H1 (cell line): Measurements from ENCODE around the gene CORO1C. TPM values are rescaled to one million over a fixed set of nuclear protein-coding genes. Genes with fewer than 3 reads are reported as not detected.

Source experiments
- CTCF ChIA-PET: fragments of 300-600 bp; sonication (Branson Sonifier 250); formaldehyde crosslinking; loops from one replicate; lab custom pipeline; 2021; ENCODE audit not compliant: partially characterized antibody; lab: Charles Lee
- POLR2A ChIA-PET: fragments of 300-600 bp; sonication (Branson Sonifier 250); formaldehyde crosslinking; loops from one replicate; lab custom pipeline; 2021; ENCODE audit warnings: inconsistent platforms; ENCODE audit not compliant: partially characterized antibody; lab: Charles Lee
- DNase-seq, 2 experiments: peaks; one replicate each; pipeline versions ENCODE4 v3.0.0 to v3.0.0-alpha.2; 2010 to 2022; ENCODE audit warnings: low spot score in 2 of 2, low read depth in 1 of 2, mixed read lengths in 1 of 2
- FAIRE-seq: peaks from 2 replicates; lab custom pipeline; 2011; peaks lifted over from hg19 to GRCh38; lab: Jason Lieb, UNC
- H2AFZ ChIP-seq: 2 replicates; pipeline ENCODE4 v1.8.1; 2012; ENCODE audit warnings: low read length, inconsistent platforms
- H2AK5ac ChIP-seq: 2 replicates; pipeline ENCODE4 v1.6.1; 2013; ENCODE audit warnings: low read depth, low read length
- H2BK120ac ChIP-seq: replicated peaks from 2 replicates; pipeline ENCODE3; 2013; ENCODE audit warnings: low read depth, low read length, inconsistent platforms
- H2BK12ac ChIP-seq: 2 replicates; pipeline ENCODE4 v1.6.1; 2013; ENCODE audit warnings: low read depth, low read length
- H2BK15ac ChIP-seq: 2 replicates; pipeline ENCODE4 v1.6.1; 2013; ENCODE audit warnings: low read length
- H2BK20ac ChIP-seq: 2 replicates; pipeline ENCODE4 v1.6.1; 2013; ENCODE audit warnings: low read length
- H2BK5ac ChIP-seq: 2 replicates; pipeline ENCODE4 v1.6.1; 2013; ENCODE audit warnings: low read depth, low read length
- H3K14ac ChIP-seq: 2 replicates; pipeline ENCODE4 v1.6.1; 2013; ENCODE audit warnings: inconsistent platforms; ENCODE audit not compliant: insufficient read length
- H3K18ac ChIP-seq: 2 replicates; pipeline ENCODE4 v1.6.1; 2013; ENCODE audit warnings: low read length; ENCODE audit errors: extremely low read depth
- H3K23ac ChIP-seq: 2 replicates; pipeline ENCODE4 v1.6.1; 2013; ENCODE audit warnings: inconsistent platforms; ENCODE audit not compliant: insufficient read length
- H3K23me2 ChIP-seq: 2 replicates; pipeline ENCODE4 v1.6.1; 2013; ENCODE audit warnings: low read depth, low read length
- H3K27ac ChIP-seq: 2 replicates; pipeline ENCODE4 v1.6.1; 2011; ENCODE audit warnings: low read depth, low read length, inconsistent platforms
- H3K27me3 ChIP-seq, 4 experiments: replicated peaks in 1 of 4; 1 replicate in 1 of 4; 2 replicates in 3 of 4; pipeline versions ENCODE4 v1.6.1 to v1.8.1; 2011 to 2013; ENCODE audit warnings: low read length in 3 of 4, mild to moderate bottlenecking in 3 of 4, inconsistent platforms in 2 of 4, mixed read lengths in 2 of 4, moderate library complexity in 1 of 4; ENCODE audit not compliant: control insufficient read depth in 3 of 4, insufficient read depth in 3 of 4; ENCODE audit errors: extremely low read depth in 1 of 4
- H3K36me3 ChIP-seq, 4 experiments: 2 replicates each; pipeline versions ENCODE4 v1.6.1 to v1.8.1; 2011 to 2013; ENCODE audit warnings: mild to moderate bottlenecking in 4 of 4, low read length in 3 of 4, moderate library complexity in 2 of 4, control low read depth in 1 of 4, inconsistent platforms in 1 of 4; ENCODE audit not compliant: insufficient read depth in 4 of 4, control insufficient read depth in 2 of 4
- H3K4ac ChIP-seq: replicated peaks from 2 replicates; pipeline ENCODE3; 2013; ENCODE audit warnings: low read length, low read depth, mixed read lengths, inconsistent platforms; ENCODE audit not compliant: insufficient read length
- H3K4me1 ChIP-seq, 4 experiments: replicated peaks in 1 of 4; 1 replicate in 1 of 4; 2 replicates in 3 of 4; pipeline versions ENCODE4 v1.6.1 to v1.8.1; 2011 to 2013; ENCODE audit warnings: low read length in 3 of 4, inconsistent platforms in 2 of 4, mixed read lengths in 1 of 4; ENCODE audit not compliant: insufficient read depth in 4 of 4, control insufficient read depth in 3 of 4
- H3K4me2 ChIP-seq, 2 experiments: 2 replicates each; pipeline versions ENCODE4 v1.6.1 to v1.8.1; 2011 to 2013; ENCODE audit warnings: low read depth in 2 of 2, low read length in 2 of 2, control low read depth in 1 of 2, inconsistent platforms in 1 of 2, mild to moderate bottlenecking in 1 of 2; ENCODE audit not compliant: insufficient read depth in 1 of 2
- H3K4me3 ChIP-seq, 4 experiments: fragments of 200-600, 300-600 bp in 1 of 4; sonication (generic), shearing (Covaris generic), sonication (Bioruptor Twin) in 1 of 4; 2 replicates each; pipeline versions ENCODE4 v1.5.1 to v1.8.1; 2011 to 2016; ENCODE audit warnings: low read length in 4 of 4, low read depth in 3 of 4, control low read depth in 2 of 4, inconsistent platforms in 2 of 4, mild to moderate bottlenecking in 2 of 4, mixed read lengths in 1 of 4, moderate library complexity in 1 of 4; ENCODE audit not compliant: insufficient read depth in 2 of 4; ENCODE audit errors: extremely low read depth in 1 of 4
- H3K56ac ChIP-seq: replicated peaks from 2 replicates; pipeline ENCODE3; 2013; ENCODE audit warnings: low read depth, mild to moderate bottlenecking, mixed read lengths, low read length, inconsistent platforms; ENCODE audit not compliant: insufficient read length
- H3K79me1 ChIP-seq: 2 replicates; pipeline ENCODE4 v1.6.1; 2013; ENCODE audit warnings: low read depth, low read length, control low read depth
- H3K79me2 ChIP-seq, 2 experiments: 2 replicates each; pipeline versions ENCODE4 v1.6.1 to v1.8.1; 2012 to 2013; ENCODE audit warnings: low read length in 2 of 2, mild to moderate bottlenecking in 2 of 2, inconsistent platforms in 1 of 2; ENCODE audit not compliant: insufficient read depth in 2 of 2, control insufficient read depth in 1 of 2
- H3K9ac ChIP-seq, 4 experiments: replicated peaks in 1 of 4; 1 replicate in 1 of 4; 2 replicates in 3 of 4; pipeline versions ENCODE4 v1.6.1 to v1.8.1; 2011 to 2013; ENCODE audit warnings: low read depth in 3 of 4, low read length in 3 of 4, control low read depth in 2 of 4, mild to moderate bottlenecking in 2 of 4, moderate library complexity in 2 of 4, inconsistent platforms in 1 of 4; ENCODE audit errors: extremely low read depth in 1 of 4
- H3K9me3 ChIP-seq, 2 experiments: 2 replicates each; pipeline versions ENCODE4 v1.6.1 to v1.8.1; 2012 to 2013; ENCODE audit warnings: mild to moderate bottlenecking in 2 of 2, moderate library complexity in 2 of 2, control low read depth in 1 of 2, inconsistent platforms in 1 of 2, low read depth in 1 of 2, low read length in 1 of 2, mixed read lengths in 1 of 2; ENCODE audit not compliant: insufficient read depth in 2 of 2
- H4K20me1 ChIP-seq, 2 experiments: replicated peaks in 1 of 2; 2 replicates each; pipeline versions ENCODE3 to v1.8.1; 2011 to 2013; ENCODE audit warnings: inconsistent platforms in 2 of 2, low read length in 2 of 2, mild to moderate bottlenecking in 1 of 2; ENCODE audit not compliant: insufficient read depth in 2 of 2, control insufficient read depth in 1 of 2
- H4K5ac ChIP-seq: 2 replicates; pipeline ENCODE4 v1.6.1; 2013; ENCODE audit warnings: low read length, low read depth, mixed read lengths, inconsistent platforms; ENCODE audit not compliant: insufficient read length
- H4K8ac ChIP-seq: 2 replicates; pipeline ENCODE4 v1.8.0; 2013; ENCODE audit warnings: mild to moderate bottlenecking, moderate library complexity, low read length, inconsistent platforms; ENCODE audit not compliant: insufficient read depth; ENCODE audit errors: extremely low read depth
- H4K91ac ChIP-seq: replicated peaks from 2 replicates; pipeline ENCODE3; 2013; ENCODE audit warnings: low read length, mixed read lengths, inconsistent platforms; ENCODE audit not compliant: insufficient read length
- BCL11A ChIP-seq, 2 experiments: IDR thresholded peaks; one replicate each; pipeline ENCODE4 v1.6.1; 2011; ENCODE audit warnings: low read depth in 2 of 2, low read length in 2 of 2, mild to moderate bottlenecking in 2 of 2
- CEBPB ChIP-seq: IDR thresholded peaks from 2 replicates; pipeline ENCODE4 v1.6.1; 2012; ENCODE audit warnings: low read depth, low read length
- EP300 ChIP-seq, 2 experiments: IDR thresholded peaks; 1 replicate in 1 of 2; 2 replicates in 1 of 2; pipeline ENCODE4 v1.6.1; 2011 to 2012; ENCODE audit warnings: low read depth in 2 of 2, low read length in 2 of 2, mild to moderate bottlenecking in 2 of 2, borderline replicate concordance in 1 of 2, inconsistent platforms in 1 of 2, moderate library complexity in 1 of 2
- GTF2F1 ChIP-seq: IDR thresholded peaks from 2 replicates; pipeline ENCODE4 v1.6.1; 2012; ENCODE audit warnings: low read depth, low read length, improper control_type of control experiment, borderline replicate concordance
- KDM4A ChIP-seq: IDR thresholded peaks from one replicate; pipeline ENCODE4 v1.7.1; 2012; ENCODE audit warnings: low read depth, mild to moderate bottlenecking, moderate library complexity, low read length, inconsistent platforms; ENCODE audit not compliant: severe bottlenecking
- KDM5A ChIP-seq: fragments of 200-600 bp; IDR thresholded peaks from 2 replicates; pipeline ENCODE4 v1.7.1; 2012; ENCODE audit warnings: mild to moderate bottlenecking, low read length, inconsistent platforms, mixed read lengths
- MAFK ChIP-seq: IDR thresholded peaks from 2 replicates; pipeline ENCODE4 v1.6.1; 2012; ENCODE audit warnings: low read depth, mild to moderate bottlenecking, improper control_type of control experiment, low read length
- NANOG ChIP-seq: IDR thresholded peaks from 2 replicates; pipeline ENCODE4 v1.6.1; 2011; ENCODE audit warnings: low read length, low read depth, mild to moderate bottlenecking, inconsistent platforms; ENCODE audit not compliant: insufficient read depth, poor library complexity, severe bottlenecking
- SIX5 ChIP-seq: IDR thresholded peaks from 2 replicates; pipeline ENCODE4 v1.6.1; 2011; ENCODE audit warnings: mild to moderate bottlenecking, low read depth, low read length
- TCF12 ChIP-seq: IDR thresholded peaks from 2 replicates; pipeline ENCODE4 v1.6.1; 2011; ENCODE audit warnings: low read depth, mild to moderate bottlenecking, low read length
- USF2 ChIP-seq: IDR thresholded peaks from 2 replicates; pipeline ENCODE4 v1.6.1; 2011; ENCODE audit warnings: low read length, improper control_type of control experiment
- WGBS, 2 experiments: shearing (Covaris generic) in 1 of 2; methylation state at CpG; one replicate each; pipeline versions ENCODE4 v1.1.6 to v1.1.7; 2013 to 2015; ENCODE audit warnings: low lambda C conversion rate in 2 of 2, mixed read lengths in 2 of 2, inconsistent platforms in 1 of 2, low coverage in 1 of 2, missing lambda C conversion rate in 1 of 2; ENCODE audit not compliant: insufficient replicate concordance in 2 of 2, insufficient coverage in 1 of 2, insufficient read length in 1 of 2; ENCODE audit errors: extremely low coverage in 1 of 2, missing lambda C conversion rate in 1 of 2; 5-methylcytosine and 5-hydroxymethylcytosine counted together
- polyA plus RNA-seq, 7 experiments: library from polyadenylated mRNA; depleted of rRNA in 3 of 7; stranded (reverse) in 5 of 7; unstranded in 2 of 7; fragments of >200 nt in 5 of 7; fragments of 200-250 nt in 2 of 7; gene quantifications; 1 replicate in 5 of 7; 2 replicates in 1 of 7; 4 replicates in 1 of 7; pipeline versions ENCODE4 v1.2.1 to v1.2.3, GENCODE V29; 2011 to 2013; ENCODE audit warnings: missing spikeins in 2 of 7, mixed read lengths in 2 of 7
- total RNA-seq: library from RNA; stranded (reverse); fragmentation: NEBNext Ultra II Directional; extraction: Animal tissue kit (Norgen Biotek cat#: 25700); gene quantifications from 2 replicates; pipeline ENCODE4 v1.2.1, GENCODE V29; 2021

Gene CORO1C
- total and polyA plus RNA-seq, 2 of the 8 experiments (the other 6 are each of a cell fraction or from before 2014, with no cell fraction given) = 72.7 to 120 TPM

GRCh38 chr12:108647585-108648287 is 83.6 kb downstream of the CORO1C start:
- WGBS, 2 experiments = 93% methylated on average over 11 of the region's 11 CpGs; no CpG with 5 or more reads in 1 of the 2 experiments
- H3K36me3 ChIP-seq = peaks cover 6 to 42% (median 27%) of the 10 kb centered on the region in 4 experiments; a peak in 7 of 8 replicates
- TF ChIP-seq USF2 (no peak), KDM5A (no peak), KDM4A (no peak), TCF12 (no peak), BCL11A (IDR thresholded peaks at IDR 0.05; ENCODE audit: low read depth in 2 of 2, low read length in 2 of 2) (no peak), EP300 (IDR thresholded peaks at IDR 0.05; ENCODE audit: borderline replicate concordance in 1 of 2, low read depth in 2 of 2, low read length in 2 of 2) (no peak), SIX5 (no peak), CEBPB (no peak), NANOG (no peak), GTF2F1 (no peak), MAFK (no peak)

More at GRCh38 chr12:108647585-108648287, 83.6 kb downstream of the CORO1C start:
- H2BK15ac ChIP-seq = no peak overlapping the region
- H3K4me3 ChIP-seq = no peak overlapping the region
- H4K91ac ChIP-seq = no peak overlapping the region
- H2BK12ac ChIP-seq = no peak overlapping the region
- H3K4me1 ChIP-seq = peaks cover 0 to 5% (median 1%) of the 10 kb centered on the region in 4 experiments; a peak in 2 of 7 replicates
- no peak overlapping the region for H2AFZ ChIP-seq
- no peaks in the 10 kb centered on the region for H4K20me1 ChIP-seq
- H2BK5ac ChIP-seq = no peak overlapping the region
- no peaks in the 10 kb centered on the region for H3K79me1 ChIP-seq
- no peak overlapping the region for H3K56ac ChIP-seq
- H4K8ac ChIP-seq = no peak overlapping the region
- H3K27ac ChIP-seq = no peak overlapping the region
- no peak overlapping the region for H2BK120ac ChIP-seq
- no peak overlapping the region for H3K18ac ChIP-seq
- no peaks in the 10 kb centered on the region for H3K27me3 ChIP-seq
- H3K79me2 ChIP-seq = no peaks in the 10 kb centered on the region
- no peaks in the 10 kb centered on the region for H3K9me3 ChIP-seq
- H3K9ac ChIP-seq = no peak overlapping the region
- H3K23ac ChIP-seq = no peak overlapping the region
- no peak overlapping the region for H2AK5ac ChIP-seq
- POLR2A ChIA-PET = interaction anchor here (0.8 kb wide), 1 partner anchor 12 kb away, joined by 3 read pairs; no protein-coding TSS in a partner anchor
- H4K5ac ChIP-seq = no peak overlapping the region
- no peak for FAIRE-seq
- CTCF ChIA-PET = interaction anchor here (0.7 to 3.1 kb wide), 16 partner anchors 8 to 172 kb away, joined by 3 to 24 read pairs (median 4); no protein-coding TSS in a partner anchor
- H3K23me2 ChIP-seq = no peaks in the 10 kb centered on the region
- no peak overlapping the region for H3K4ac ChIP-seq
- no peak overlapping the region for H3K4me2 ChIP-seq
- no peak overlapping the region for H2BK20ac ChIP-seq
- no peak overlapping the region for H3K14ac ChIP-seq
- DNase-seq = no peak
